Body of pancreas (tissue), 4 donors: ENCODE data around the gene AVL9.

Experiments used
- POLR2A ChIP-seq, 3 donors: fragments of 450-650 bp; IDR thresholded peaks; one replicate each; pipeline ENCODE4 v1.6.1; 2016; ENCODE audit warnings: antibody characterized with exemption in 3 of 3, mild to moderate bottlenecking in 2 of 3
- TF ChIP-seq, protein P1 (sequence below), 7 experiments: fragments of 450-650 bp in 4 of 7; fragments of 200-600 bp in 3 of 7; sonication (generic) in 3 of 7; IDR thresholded peaks; one replicate each; pipeline ENCODE4 v1.5.1; 2016 to 2019; ENCODE audit warnings: antibody characterized with exemption in 7 of 7

DNA sequence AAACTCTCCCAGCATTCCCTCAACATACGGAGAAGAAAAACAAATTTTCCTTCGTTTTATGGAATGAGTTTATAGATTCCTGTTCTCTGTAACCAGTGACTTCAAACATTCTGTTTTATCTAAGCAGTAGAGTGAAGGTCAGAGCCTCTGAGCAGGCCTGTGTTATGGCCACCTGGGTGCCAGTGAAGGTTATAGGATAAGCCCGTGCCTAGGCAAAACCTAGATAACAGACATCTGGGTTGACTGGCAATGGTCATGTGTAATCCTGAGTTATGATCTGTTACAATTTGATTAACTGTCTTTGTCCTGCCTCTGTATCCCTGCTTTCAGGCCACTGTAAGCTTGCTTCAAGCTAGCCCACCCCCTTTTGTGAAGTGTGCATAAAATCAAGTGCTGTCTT lies 13.4 kb upstream of the AVL9 start:
- TF ChIP-seq, protein P1, sequence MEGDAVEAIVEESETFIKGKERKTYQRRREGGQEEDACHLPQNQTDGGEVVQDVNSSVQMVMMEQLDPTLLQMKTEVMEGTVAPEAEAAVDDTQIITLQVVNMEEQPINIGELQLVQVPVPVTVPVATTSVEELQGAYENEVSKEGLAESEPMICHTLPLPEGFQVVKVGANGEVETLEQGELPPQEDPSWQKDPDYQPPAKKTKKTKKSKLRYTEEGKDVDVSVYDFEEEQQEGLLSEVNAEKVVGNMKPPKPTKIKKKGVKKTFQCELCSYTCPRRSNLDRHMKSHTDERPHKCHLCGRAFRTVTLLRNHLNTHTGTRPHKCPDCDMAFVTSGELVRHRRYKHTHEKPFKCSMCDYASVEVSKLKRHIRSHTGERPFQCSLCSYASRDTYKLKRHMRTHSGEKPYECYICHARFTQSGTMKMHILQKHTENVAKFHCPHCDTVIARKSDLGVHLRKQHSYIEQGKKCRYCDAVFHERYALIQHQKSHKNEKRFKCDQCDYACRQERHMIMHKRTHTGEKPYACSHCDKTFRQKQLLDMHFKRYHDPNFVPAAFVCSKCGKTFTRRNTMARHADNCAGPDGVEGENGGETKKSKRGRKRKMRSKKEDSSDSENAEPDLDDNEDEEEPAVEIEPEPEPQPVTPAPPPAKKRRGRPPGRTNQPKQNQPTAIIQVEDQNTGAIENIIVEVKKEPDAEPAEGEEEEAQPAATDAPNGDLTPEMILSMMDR (IDR thresholded peaks at IDR 0.05), result no peak
- TF ChIP-seq POLR2A (IDR thresholded peaks at IDR 0.05), result no peak
